NCI-H1092 treated with DMSO at 0.1 percent for 48 hours (cell line): ENCODE data around the gene DLG4.
"Not testable (repeated sequence)": the region's sequence is repeated elsewhere in the genome, so short reads cannot be mapped to it uniquely, and the experiment has no call there.

Experiments
- DNase-seq: peaks from one replicate; lab custom pipeline; 2025; lab: John Stamatoyannopoulos, UW

DLG4 gene

DNA sequence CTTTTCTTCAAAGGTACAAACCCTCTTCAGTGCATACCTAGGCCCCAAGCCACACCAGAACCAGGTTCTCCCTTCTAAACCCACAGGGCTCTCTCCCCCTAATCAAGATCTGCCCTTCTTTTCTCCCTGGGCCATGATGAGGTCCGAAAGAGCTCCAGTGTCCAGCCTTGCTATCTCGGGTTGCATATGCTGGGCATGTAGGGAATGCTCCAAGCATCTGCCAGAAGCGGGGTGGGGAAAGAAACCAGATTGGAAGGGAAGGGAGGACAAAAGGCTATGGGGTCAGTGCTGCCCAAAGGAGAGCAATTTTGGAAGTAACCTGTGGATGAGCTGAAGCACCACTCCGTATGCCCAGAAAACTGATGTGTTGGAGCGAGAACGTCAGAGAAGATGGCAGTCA, 29.6 kb upstream of the DLG4 start:
- DNase-seq = no peak

DNA sequence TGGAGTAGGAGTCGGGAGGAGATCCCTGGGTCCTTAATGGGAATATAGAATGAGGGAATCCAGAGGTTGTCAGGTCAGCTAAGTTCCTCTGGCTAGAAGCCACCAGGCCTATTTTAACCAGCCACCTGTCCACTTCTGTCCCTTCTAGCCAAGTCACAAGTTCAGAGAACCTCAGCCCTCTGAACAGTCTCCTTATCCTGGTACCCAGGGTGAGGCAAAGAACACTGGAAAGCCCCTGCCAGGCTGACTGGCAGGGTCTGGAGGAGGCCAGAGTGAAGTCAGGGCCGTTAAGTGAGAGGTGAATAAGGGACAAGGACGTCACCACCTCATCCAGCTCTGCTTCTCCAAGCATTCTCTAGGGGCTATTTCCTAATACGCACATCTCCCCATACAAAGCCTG, 29.2 kb upstream of the DLG4 start:
- no peak for DNase-seq

DNA sequence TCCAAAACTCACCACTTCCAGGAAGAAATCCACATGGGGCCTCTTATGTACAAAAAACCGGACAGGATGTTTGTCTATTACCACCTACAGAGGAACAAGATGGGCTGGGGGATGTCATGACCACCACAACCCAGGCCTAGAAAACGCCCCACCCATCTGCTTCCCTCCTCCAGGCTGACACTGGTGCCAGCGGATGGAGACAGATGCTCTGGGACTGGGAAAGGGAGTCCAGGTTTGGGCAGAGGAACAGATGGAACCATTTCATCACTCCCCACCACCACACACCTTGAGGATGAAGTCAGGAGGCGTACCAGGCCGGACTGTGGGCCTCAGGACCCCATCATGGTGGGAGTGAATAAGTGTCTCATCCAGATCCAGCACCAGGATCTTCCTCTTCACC, 27.1 kb upstream of the DLG4 start:
- no peak for DNase-seq

DNA sequence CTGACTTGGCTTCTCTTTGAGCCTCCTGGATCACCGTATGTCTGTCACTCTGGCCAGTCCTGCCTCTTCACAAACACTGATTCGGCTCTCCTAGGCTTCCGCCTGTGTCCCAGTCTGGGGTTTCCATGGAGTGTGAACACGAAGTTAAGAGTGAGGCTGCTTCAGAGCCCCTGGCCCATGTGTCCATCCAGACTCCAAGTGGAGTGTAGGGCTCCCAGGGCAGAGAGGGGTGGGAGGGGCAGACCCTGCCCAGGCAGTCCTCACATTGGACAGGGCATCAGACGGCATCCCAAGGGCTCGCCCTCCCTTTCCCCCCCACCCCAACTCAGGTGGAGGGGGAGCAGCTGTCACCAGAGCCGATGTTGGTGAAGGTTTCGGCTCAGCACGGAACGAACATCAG, 24.2 kb upstream of the DLG4 start:
- DNase-seq = not testable (repeated sequence)

DNA sequence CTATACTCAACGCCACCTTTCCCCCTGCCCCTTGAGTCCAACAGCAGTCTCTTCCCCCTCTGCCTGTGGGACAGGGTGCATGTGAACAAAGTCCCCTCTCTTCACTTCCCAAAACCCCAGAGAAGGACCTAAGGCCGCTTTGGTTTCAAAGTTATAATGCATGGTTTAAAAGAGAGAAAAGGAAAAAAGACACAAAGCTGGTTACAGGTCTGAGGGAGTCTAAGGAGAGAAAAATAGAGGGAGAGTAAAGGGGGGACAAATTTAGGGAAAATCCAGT, 23.8 kb upstream of the DLG4 start:
- no peak for DNase-seq

DNA sequence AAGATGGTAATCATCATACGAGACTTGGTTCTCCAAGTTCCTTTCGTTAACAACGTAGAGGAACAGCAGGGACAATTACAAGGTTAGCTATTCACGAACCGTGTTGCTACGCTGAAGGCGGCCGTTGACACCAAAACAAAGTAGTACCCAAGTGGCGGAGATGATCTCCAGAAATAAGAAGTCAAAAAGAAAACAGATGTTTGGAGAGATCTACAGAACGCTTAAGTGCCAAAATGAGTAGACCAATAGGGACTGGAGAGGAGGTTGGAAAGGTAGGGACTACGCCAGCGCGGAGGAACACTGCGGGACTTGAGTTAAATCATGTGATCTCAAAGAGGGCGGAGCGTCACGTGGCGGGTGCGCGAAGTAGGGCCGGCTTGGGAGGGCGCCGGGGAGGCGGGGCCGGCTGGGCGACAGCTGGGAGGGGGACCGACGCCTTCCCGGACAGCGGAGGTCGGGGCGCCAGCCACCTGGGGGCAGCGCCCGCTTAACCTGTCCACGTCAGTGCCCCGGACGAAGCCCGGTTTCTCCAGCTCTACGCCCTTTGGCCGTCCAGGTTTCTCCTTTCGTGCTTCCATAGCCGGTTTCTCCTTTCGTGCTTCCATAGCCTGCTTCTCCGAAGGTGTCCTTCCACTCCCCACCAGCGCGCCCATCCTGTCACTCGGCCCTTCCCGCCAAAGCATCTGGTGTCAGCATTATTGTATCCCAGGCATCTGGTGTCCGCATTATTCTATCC, 23.2 kb upstream of the DLG4 start:
- peak; percentile 93 for DNase-seq

DNA sequence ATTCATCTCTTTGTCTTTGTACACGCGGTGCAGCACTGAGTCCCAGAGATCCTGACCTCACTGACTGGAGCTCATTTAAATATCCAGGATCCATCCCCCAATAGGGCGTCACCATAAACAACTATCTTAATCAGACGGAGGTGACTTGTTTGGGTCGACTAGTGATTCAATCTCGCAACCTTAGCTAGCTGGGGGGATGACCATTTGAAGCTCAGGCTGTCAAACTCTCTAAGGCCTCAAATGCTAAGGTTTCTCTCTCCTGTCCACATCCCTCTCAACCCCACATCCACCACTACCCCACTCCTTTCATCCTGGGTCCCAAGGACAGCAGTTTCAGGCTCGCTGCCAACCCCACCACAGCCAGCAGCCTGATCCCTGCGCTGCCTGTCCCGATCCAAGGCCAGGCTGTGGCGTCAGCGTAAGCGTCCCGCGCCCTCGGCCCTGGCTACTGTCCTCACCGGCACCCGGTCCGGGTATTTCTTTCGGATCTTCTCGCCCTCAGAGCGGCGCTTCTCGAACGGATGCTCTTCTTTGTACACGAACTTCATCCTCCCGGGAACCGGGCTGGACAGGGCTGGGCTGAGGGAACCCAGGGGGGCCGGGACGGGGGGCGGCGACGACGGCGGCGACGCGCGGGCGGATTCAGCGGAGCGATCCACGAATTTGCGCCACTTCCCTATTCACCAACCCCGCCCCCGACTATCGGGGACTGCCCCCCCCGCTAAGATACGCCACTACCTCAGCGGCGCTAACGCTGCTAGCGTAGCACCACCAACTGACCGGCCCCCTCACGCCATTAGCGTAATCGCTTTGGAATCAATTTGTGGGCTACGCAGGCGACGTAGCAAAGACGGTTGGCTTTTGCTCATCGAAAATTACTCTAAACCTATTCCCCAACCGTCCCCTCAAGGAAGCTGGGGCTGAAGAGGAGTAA, 22.4 kb upstream of the DLG4 start, which contains the start of gene GABARAP:
Gene GABARAP, minus strand, starts transcription at position 667 of the 934 bp plus-strand sequence. Its CDS starts 119 bp downstream, at position 548.
- peak; percentile 87 for DNase-seq

DNA sequence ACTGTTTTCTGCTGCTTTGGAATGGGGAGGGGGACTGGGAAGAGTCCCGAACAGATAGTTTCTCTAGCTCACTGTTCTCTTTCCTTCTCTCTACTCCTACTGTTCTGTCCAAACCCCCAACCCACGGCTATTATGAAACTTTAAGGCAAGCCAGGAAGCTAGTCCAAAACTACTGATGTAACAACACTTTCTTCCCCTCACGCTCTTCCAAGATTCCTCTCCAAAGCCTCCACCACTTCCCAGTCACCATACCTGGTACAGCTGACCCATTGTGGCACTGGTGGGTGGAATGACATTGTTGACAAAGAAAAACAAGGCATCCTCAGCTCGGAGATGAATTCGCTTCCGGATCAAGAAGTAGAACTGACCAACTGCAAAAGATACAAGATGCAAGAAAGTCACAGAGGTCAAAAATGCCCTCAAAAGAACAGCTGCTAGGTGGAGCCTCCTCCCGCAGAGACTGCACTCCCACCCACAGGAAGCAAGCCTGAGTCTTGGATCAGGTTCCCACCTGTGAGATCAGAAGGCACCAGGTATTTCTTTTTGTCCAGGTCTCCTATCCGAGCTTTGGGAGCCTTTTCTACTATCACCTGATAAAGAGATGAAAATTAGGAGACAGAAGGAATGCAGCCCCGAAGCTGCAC, 21.6 kb upstream of the DLG4 start:
- DNase-seq = no peak

DNA sequence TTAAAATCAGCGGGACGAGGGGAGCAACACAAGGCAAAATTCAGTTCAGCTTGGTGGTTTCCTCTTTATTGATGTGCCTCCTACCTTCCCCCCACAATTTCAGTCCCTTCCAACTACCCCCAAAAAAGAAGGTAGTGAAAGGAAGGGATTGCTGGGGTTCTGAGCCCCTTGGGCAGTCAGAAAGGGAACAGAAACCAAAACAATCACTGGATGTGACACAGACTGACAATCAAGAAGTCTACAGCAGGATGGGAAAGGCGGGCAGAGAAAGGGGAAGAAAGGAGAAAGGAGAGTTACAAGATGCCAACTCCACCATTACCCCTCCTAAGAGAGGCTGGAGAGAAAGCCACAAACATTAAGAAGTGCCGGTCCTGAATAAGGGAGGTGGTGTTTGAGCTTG, 20.7 kb upstream of the DLG4 start:
- DNase-seq = no peak

DNA sequence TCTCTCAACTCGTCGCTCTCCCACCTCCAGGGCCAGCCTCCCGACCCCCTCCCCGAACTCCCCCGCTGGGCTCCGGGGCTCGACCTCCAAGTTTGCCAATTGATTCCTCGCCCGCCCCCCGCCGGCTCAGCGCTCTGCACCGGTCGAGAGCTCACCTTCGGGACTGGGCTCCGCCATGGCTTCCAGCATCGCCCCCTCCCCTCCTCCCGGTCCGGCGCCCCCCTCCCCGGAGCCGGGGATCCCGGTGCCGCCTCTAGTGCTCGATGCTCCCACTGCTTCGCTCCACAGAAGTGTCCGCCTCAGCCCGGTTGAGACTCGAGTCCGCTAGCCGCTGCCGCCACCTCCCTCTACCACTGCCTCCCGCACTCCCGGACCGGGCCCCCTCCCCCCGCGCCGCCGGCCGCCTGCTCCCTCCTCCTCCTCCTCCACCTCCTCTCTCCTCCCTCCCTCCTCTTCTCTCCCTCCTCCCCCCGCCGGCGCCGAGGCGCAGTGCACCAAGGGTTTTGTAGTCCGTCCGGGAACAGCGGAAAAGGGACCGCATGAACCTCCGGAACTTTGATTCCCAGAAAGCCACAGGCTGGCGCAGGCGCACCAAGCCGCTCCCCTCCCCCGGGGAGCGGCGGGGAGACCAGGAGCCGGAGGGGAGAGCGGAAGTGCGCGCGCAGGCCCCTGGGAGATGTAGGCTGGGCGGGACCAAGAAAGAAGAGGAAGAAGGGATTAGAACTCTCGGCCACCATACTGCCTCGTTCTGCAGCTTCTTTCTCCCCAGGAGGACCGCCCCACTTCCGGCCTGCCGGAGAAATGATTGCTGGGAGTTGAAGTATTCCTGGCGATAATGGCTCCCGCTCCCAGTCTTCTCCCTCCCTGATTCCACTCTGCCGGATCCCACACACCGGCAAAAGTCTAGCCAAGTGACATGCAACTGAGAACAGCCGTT, 19.7 kb upstream of the DLG4 start, which contains the start of gene PHF23:
Gene PHF23, minus strand, starts transcription at position 367 of the 937 bp plus-strand sequence. Its CDS starts 178 bp downstream, at position 189.
- DNase-seq = peak; percentile 98

DNA sequence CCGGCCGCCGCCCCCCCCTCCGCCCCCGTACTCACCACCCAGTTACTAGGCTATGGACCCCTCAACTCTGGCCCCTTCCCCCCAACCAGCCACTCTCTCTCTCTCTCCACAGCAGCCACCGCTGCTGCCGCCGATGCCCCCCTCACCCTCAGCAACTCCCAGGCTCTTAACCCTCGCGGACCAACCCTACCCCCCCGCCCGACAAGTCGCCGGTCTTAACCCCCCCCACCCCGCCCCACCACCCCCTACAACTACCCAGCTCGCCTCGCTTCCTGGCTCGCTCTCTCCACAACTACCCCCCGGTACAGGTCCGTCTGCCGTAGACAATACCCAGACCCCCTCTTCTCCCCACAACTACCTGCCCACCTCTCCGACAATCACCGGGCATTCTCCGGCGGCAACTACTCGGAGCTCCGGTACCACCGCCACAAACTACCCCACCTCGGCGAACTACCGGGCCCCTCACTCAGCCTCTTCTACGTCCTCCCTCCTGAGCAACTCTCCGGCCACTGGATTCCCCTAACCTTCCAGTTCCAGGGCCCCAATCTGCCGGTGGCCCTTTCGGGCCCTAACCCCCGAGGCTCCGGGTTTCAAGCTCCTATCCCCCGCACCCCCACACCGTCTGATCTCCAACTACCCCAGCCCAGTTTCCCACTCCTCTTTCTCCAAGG, 18.9 kb upstream of the DLG4 start:
- no peak for DNase-seq

DNA sequence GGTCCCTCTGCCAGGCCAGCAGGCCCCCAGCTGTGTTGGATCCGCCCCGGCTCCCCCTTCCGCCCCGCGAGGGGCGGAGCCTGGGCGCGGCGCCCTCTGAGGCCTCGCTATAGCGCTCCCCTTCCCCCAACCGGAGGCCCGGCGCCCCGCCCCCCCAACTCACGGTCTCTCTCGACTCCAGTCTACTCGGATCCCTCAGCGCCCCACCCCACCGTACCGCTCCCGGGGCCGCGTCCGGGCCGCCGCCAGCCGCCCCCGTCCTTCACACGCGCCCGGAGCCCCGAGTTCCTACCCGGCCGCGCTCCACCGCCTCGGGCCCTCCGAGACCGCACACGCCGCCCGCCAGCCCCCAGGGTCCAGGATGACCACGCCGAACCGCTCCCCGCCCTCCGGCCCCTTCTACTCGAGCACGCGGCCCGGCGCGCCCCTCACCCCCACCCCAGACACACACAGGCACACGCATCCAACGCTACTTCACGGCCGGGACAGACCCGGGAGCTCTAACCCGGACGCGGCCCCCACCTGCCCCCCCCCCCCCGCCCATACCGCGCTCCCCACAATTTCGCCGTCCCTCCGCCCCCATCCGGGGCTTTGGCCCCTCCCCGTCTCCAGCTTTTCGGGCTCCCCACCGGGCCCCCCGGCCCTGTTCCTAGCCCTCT, 18.3 kb upstream of the DLG4 start:
- peak; percentile 12 for DNase-seq

DNA sequence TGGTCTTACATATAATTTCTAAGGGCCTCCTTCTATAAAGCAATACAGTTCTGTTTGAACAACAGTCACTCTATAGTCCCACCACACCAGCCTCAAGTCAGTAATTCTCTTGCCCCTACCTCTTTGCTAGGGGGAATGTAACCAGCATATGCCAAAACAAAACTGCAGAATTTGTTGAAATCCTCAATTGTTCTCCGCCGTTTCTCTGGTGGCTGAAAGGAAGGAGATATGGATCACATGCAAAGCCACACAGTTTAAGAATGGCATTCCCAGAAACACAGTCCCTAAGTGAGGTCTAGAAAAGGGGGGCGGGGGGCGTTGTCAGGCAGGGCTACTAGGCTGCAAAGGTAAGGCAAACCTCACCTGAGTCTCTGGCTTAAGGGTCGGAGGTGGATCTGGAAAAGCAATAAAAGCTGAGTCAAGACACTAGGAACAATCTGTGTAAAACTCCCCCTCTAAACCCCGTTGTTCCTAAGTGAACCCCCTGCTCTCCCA, 17.7 kb upstream of the DLG4 start:
- no peak for DNase-seq

DNA sequence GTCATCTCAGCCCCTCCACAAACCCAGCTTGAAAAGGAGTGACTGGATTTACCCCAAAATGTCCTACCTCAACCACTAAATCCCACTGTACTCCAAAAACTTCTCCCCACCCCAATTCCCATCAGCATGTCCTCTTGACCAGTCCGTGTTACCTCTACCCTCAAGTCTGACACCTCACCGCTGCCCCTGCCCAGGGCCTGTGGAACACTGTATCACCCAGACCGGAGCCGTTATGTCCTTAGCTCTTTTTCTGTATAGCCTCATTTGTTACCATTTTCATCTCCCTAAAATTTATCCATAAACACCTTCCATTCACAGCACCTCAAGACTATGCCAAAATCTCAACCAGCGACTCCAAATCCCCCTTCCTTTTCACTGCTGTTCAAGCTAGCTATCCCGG, 17.2 kb upstream of the DLG4 start:
- DNase-seq = no peak

DNA sequence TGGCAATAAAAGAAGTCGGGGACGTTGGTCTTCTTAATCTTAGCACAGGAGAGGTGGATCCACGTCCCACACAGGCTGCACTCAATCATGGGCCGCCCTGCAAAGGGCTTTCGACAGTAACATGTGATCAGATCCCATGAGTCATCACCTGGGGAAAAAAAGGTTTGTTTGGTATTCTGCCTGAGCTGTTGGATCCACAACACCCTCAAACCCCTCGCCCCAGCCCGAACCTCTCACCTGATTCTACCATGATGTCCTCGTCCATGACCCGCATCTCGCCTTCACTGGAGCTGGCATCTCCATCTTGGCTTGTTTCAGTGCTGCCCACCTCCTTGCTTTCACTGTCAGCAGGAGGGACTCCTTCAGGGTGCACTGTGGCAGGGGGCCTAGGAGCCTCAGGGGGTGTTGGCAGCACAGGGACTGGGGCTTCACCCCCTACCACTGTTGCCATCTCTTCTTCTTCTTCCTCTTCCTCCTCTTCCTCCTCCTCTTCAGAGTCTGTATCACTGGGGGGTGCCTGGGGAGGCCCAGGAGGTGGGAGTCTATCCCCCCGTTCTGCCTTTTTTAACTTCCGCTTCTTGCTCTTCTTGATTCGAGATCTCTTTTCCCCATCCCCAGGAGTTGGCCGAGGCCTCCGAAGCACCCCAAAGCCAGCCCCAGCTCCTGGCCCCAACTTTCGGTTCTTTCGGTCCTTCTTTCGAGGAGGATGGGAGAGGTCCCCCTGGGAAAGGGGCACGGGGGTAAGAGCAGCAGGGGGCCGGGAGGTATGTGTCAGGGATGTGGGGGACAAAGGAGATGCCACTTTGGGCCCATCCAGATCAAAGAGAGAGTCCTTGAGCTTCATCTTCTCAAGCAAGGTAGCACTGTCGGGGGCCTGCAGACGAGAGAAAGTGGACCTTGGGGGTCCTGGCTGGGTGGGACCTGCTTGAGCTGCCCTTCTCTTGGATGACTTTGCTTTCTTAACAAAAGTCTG, 16.3 kb upstream of the DLG4 start:
- DNase-seq = no peak

DNA sequence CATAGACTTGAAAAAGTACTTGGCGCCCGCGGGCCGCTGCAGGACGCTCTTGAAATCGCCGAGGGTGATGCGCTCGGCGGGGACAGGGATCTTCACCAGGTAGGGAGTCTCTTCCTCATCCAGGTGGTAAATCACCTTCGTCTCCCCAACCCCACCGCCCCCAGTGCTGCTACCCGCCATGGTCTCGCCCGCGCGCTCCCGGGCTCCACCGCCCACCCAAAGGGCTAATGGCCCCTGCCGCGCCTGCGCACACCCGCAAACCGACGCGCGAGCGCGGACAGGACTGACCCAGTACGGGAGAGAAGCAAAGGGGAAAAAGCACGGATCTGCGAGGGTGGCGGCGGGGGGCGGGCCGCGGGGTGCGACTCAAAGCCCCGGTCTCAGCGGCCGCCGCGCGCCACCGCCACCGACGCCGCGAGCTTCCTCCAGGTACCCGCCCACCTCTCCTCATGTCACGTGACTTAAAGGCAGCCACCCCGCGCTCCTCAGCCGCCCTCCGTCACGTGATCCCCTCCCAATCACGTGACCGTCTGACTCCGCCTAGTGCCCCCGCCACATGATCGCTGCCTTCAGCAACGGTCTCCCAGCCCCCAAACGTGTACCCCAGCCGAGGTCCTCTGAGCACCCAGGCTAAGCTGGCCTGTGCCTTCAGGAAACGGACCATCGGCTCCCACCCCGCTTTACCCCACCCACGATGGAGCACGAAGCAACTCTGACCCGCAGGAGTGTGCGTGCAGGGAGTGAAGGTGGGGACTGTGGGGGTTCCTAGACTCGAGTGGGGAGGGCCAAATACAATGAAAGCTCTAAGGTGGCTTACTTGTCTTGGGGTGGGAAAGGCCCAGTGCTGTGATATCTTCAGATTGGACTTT, 14.7 kb upstream of the DLG4 start, which contains the start of gene DVL2:
Gene DVL2, minus strand, starts transcription at position 435 of the 869 bp plus-strand sequence. Its CDS starts 255 bp downstream, at position 180.
- peak; percentile 93 for DNase-seq

DNA sequence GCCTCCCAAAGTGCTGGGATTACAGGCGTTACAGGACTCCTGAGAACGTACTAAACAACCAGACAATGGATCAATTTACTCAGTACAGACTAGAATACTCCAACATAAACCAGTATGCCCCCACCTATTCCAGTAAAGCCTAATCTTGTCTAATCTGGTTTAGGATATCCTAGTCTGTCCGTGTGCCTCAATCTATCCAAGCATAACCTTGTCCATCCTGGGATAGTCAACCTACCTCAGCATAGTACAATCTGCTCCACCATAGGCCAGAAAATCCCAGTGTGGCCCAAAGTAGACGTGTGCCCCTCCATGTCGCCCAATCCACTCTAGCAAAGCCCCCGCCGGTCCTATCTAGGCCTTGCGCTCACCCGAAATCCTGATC, 14.1 kb upstream of the DLG4 start:
- DNase-seq = no peak

DNA sequence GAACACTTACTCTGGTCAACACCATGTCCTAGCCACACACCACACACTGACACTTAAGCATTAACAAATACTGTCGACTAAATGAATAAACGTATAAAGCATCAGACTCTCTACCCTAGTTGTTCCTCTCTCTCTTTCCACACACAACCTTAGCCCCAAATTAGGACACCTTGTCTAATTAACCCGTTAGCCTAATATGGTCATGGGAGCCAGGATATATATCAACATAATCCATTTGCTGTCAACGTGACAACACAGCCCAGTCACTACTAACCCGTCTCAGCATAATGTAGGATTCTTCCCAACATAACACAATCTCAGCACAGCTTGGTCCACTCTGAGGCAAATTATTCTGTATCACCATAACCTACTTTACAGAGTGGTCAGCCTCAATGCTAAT, 12.5 kb upstream of the DLG4 start:
- no peak for DNase-seq
